ENCODE measurements around the gene RIOX2.

- TF ChIP-seq EZH2 (IDR thresholded peaks at IDR 0.05; ENCODE audit: insufficient read depth, poor library complexity, severe bottlenecking) (no peak), EZH2phosphoT487 (IDR thresholded peaks at IDR 0.05; ENCODE audit: insufficient read depth, low read depth) (no peak)
These were observed 3.2 kb upstream of the RIOX2 start for GRCh38 chr3:97975466-97975865.

Data from GM23248 (cell line).